Caco-2 (cell line): ENCODE results near the gene CCNI. TPM values are rescaled to one million over a fixed set of nuclear protein-coding genes. Genes with fewer than 3 reads are reported as not detected.

Experiments used
- BruUV-seq: library from RNA; stranded (reverse); fragments of 400-500 nt; replicated peaks from 2 replicates; lab custom pipeline; 2021; lab: Mats Ljungman, UMichigan
- CTCF ChIA-PET: fragments of 300-600 bp; sonication (Branson Sonifier 250); formaldehyde crosslinking; loops from one replicate; lab custom pipeline; 2022; ENCODE audit warnings: antibody characterized with exemption; lab: Charles Lee
- POLR2A ChIA-PET: fragments of 300-600 bp; sonication (Branson Sonifier 250); formaldehyde crosslinking; loops from one replicate; lab custom pipeline; 2022; ENCODE audit warnings: antibody characterized with exemption; lab: Charles Lee
- DNase-seq, 2 experiments: peaks; one replicate each; pipeline versions ENCODE4 v3.0.0 to v3.0.0-alpha.2; 2020 to 2022
- H3K27me3 ChIP-seq: replicated peaks from 2 replicates; pipeline ENCODE4 v1.6.0; 2011; ENCODE audit warnings: low read length; ENCODE audit not compliant: control insufficient read depth, insufficient read depth
- H3K36me3 ChIP-seq: 2 replicates; pipeline ENCODE4 v1.5.1; 2011; ENCODE audit warnings: low read length; ENCODE audit not compliant: control insufficient read depth, insufficient read depth
- H3K4me1 ChIP-seq: fragments of 250-450 bp; sonication (Bioruptor Pico); 2 replicates; pipeline ENCODE4 v1.5.1; 2020; ENCODE audit warnings: mild to moderate bottlenecking
- H3K4me3 ChIP-seq: 2 replicates; pipeline ENCODE4 v1.5.1; 2011; ENCODE audit warnings: low read depth, mild to moderate bottlenecking, control low read depth, low read length
- H3K9me3 ChIP-seq: fragments of 250-450 bp; sonication (Bioruptor Pico); 2 replicates; pipeline ENCODE4 v1.5.1; 2020; ENCODE audit warnings: mild to moderate bottlenecking, moderate library complexity
- H3K27ac Mint-ChIP-seq: one replicate; pipeline ENCODE4 v1.8.0; 2022; ENCODE audit warnings: mixed read lengths; ENCODE audit not compliant: unreplicated experiment
- H3K27me3 Mint-ChIP-seq: one replicate; pipeline ENCODE4 v1.8.0; 2022; ENCODE audit warnings: mixed read lengths; ENCODE audit not compliant: insufficient read depth, unreplicated experiment
- H3K36me3 Mint-ChIP-seq: one replicate; pipeline ENCODE4 v1.8.0; 2022; ENCODE audit warnings: mild to moderate bottlenecking, mixed read lengths; ENCODE audit not compliant: insufficient read depth, unreplicated experiment
- H3K4me1 Mint-ChIP-seq: one replicate; pipeline ENCODE4 v1.8.0; 2022; ENCODE audit warnings: low read depth, mixed read lengths; ENCODE audit not compliant: unreplicated experiment
- H3K4me3 Mint-ChIP-seq: one replicate; pipeline ENCODE4 v1.8.0; 2022; ENCODE audit warnings: mild to moderate bottlenecking, moderate library complexity, mixed read lengths; ENCODE audit not compliant: unreplicated experiment
- H3K9me3 Mint-ChIP-seq: one replicate; pipeline ENCODE4 v1.8.0; 2022; ENCODE audit warnings: mixed read lengths; ENCODE audit not compliant: unreplicated experiment
- intact Hi-C: fragments of 100-400 bp; cut with micrococcal nuclease; formaldehyde crosslinking; loops from one replicate; pipeline ENCODE4 v1.10.0; 2022; ENCODE audit not compliant: unreplicated experiment
- total RNA-seq: library from RNA; stranded (reverse); gene quantifications from 2 replicates; pipeline ENCODE4 v1.2.3, GENCODE V29; 2022
- TF ChIP-seq, protein P1 (sequence below), 2 experiments: fragments of 200-600 bp in 1 of 2; IDR thresholded peaks; 1 replicate in 1 of 2; 2 replicates in 1 of 2; pipeline versions ENCODE4 v1.5.1 to v1.8.0; 2011 to 2022; ENCODE audit warnings: antibody characterized with exemption in 1 of 2, control low read depth in 1 of 2, inconsistent platforms in 1 of 2, low read depth in 1 of 2, low read length in 1 of 2, mild to moderate bottlenecking in 1 of 2, moderate library complexity in 1 of 2; ENCODE audit not compliant: insufficient read depth in 1 of 2, severe bottlenecking in 1 of 2, unreplicated experiment in 1 of 2

The CCNI gene
- total RNA-seq, 1 experiment from 2014 or later, result 164 TPM

DNA sequence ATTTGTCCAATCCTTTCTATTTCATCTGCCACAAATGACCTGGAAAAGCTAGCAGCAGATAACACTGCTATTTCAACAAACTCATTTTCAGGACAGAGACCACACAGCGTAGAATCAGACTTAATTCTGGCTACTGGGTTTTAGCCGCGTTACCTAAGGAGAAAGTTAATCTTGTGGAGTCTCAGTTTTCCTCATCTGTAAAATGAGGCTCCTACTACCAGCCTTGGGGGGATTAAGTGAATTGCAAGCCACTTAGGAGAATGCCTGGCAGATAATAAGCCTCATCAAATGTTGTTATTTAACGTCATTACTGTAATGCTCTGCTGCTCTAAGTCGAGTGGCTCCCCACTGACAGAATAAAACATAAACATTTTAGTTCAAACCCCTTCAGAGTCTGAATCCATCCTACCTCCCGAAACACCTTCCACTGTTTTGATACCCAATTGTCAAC, 1.4 kb downstream of the CCNI start:
- Mint-ChIP-seq H3K27ac (no peak overlapping the region), H3K36me3 (peaks cover 8% of the 10 kb centered on the region), H3K9me3 (no peaks in the 10 kb centered on the region), H3K4me3 (no peak overlapping the region), H3K27me3 (no peaks in the 10 kb centered on the region), H3K4me1 (peaks cover 6% of the 10 kb centered on the region)
- ChIA-PET CTCF (no interaction called here), POLR2A (no interaction called here)
- Histone ChIP-seq H3K27me3 (no peaks in the 10 kb centered on the region), H3K9me3 (no peaks in the 10 kb centered on the region), H3K36me3 (no peaks in the 10 kb centered on the region), H3K4me3 (peak overlapping the region; percentile 66), H3K4me1 (peaks cover 20% of the 10 kb centered on the region)
- intact Hi-C loops, result no loop called here
- no peak for DNase-seq
- BruUV-seq, result TSS peak; percentile 32
- TF ChIP-seq, protein P1, sequence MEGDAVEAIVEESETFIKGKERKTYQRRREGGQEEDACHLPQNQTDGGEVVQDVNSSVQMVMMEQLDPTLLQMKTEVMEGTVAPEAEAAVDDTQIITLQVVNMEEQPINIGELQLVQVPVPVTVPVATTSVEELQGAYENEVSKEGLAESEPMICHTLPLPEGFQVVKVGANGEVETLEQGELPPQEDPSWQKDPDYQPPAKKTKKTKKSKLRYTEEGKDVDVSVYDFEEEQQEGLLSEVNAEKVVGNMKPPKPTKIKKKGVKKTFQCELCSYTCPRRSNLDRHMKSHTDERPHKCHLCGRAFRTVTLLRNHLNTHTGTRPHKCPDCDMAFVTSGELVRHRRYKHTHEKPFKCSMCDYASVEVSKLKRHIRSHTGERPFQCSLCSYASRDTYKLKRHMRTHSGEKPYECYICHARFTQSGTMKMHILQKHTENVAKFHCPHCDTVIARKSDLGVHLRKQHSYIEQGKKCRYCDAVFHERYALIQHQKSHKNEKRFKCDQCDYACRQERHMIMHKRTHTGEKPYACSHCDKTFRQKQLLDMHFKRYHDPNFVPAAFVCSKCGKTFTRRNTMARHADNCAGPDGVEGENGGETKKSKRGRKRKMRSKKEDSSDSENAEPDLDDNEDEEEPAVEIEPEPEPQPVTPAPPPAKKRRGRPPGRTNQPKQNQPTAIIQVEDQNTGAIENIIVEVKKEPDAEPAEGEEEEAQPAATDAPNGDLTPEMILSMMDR (IDR thresholded peaks at IDR 0.05; ENCODE audit: insufficient read depth in 1 of 2, low read depth in 1 of 2, low read length in 1 of 2, severe bottlenecking in 1 of 2, unreplicated experiment in 1 of 2), result no peak

DNA sequence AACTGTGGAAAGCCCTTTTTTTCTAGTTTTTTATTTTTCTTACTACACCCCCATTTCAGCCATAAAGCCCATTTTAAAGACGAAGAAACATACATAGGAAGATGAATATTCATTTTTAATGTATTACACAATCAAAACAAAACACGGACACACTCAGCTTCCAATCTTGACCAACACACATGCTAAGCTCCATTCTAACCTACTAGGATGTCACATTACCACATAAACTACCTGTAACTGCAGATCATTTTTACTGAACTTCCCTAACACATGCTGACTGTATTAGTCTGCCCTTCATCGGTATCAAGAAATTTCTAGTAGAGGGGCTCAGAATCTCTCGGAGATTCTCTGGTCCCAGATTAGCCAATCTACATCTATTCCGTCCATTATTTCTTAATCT, 1.8 kb downstream of the CCNI start:
- H3K36me3 ChIP-seq, result no peaks in the 10 kb centered on the region
- no peaks in the 10 kb centered on the region for H3K27me3 ChIP-seq
- Mint-ChIP-seq H3K4me1 (peaks cover 6% of the 10 kb centered on the region), H3K36me3 (peaks cover 8% of the 10 kb centered on the region), H3K27me3 (no peaks in the 10 kb centered on the region), H3K4me3 (no peak overlapping the region), H3K9me3 (no peaks in the 10 kb centered on the region), H3K27ac (no peak overlapping the region)
- H3K4me1 ChIP-seq, result peaks cover 20% of the 10 kb centered on the region
- H3K4me3 ChIP-seq, result peak overlapping the region; percentile 66
- TF ChIP-seq, protein P1 (IDR thresholded peaks at IDR 0.05; ENCODE audit: insufficient read depth in 1 of 2, low read depth in 1 of 2, low read length in 1 of 2, severe bottlenecking in 1 of 2, unreplicated experiment in 1 of 2), result no peak
- intact Hi-C loops, result loop anchor here (2.0 kb wide), 1 partner anchor 19 kb away; no protein-coding TSS in a partner anchor
- DNase-seq, result no peak
- BruUV-seq, result no TSS peak
- ChIA-PET POLR2A (no interaction called here), CTCF (interaction anchor here (0.9 kb wide), 1 partner anchor 21 kb away, joined by 3 read pairs; no protein-coding TSS in a partner anchor)
- no peaks in the 10 kb centered on the region for H3K9me3 ChIP-seq

DNA sequence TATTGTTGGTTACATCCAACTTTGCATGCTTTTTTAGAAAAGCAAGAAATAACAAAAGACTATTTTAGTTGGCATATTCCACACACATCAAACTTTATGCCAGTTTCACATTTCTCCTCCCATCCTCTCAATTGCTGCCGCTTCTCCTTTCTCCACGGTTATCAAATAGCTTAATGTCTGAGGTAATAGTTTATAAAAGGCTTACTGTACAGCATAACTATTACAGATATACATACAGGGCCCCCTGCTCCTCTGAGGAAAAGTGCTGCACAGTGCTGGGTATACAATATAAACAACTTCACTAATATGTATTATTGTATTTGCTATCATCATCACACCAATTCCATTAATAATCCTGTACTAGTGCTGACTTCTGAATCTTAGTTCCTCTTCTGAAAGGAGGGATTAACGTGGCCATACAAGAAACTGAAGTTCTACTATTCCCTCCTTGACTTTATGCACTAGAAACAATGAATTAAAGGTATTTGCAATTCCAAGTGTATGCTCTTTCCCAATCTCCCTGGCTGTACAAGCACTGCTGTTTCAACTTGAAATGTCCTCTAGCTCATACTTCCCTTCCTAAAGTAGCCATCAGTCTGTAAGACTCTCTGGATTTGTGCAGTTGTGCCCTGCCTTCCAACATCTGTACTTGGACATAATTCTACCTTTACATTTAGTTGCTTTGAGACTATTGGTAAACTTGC, 2.5 kb downstream of the CCNI start:
- Histone ChIP-seq H3K9me3 (no peaks in the 10 kb centered on the region), H3K4me1 (peaks cover 20% of the 10 kb centered on the region), H3K36me3 (no peaks in the 10 kb centered on the region), H3K4me3 (no peak overlapping the region), H3K27me3 (no peaks in the 10 kb centered on the region)
- TF ChIP-seq, protein P1 (IDR thresholded peaks at IDR 0.05; ENCODE audit: insufficient read depth in 1 of 2, low read depth in 1 of 2, low read length in 1 of 2, severe bottlenecking in 1 of 2, unreplicated experiment in 1 of 2), result no peak
- H3K36me3 Mint-ChIP-seq, result peaks cover 8% of the 10 kb centered on the region
- DNase-seq, result no peak
- no peaks in the 10 kb centered on the region for H3K27me3 Mint-ChIP-seq
- BruUV-seq, result no TSS peak
- CTCF ChIA-PET, result interaction anchor here (0.6 to 0.9 kb wide), 2 partner anchors 22 to 334 kb away, joined by 3 read pairs; no protein-coding TSS in a partner anchor
- H3K4me3 Mint-ChIP-seq, result no peak overlapping the region
- no peak overlapping the region for H3K27ac Mint-ChIP-seq
- H3K9me3 Mint-ChIP-seq, result no peaks in the 10 kb centered on the region
- H3K4me1 Mint-ChIP-seq, result peaks cover 6% of the 10 kb centered on the region
- intact Hi-C loops, result loop anchor here (2.0 kb wide), 1 partner anchor 18 kb away; no protein-coding TSS in a partner anchor
- POLR2A ChIA-PET, result no interaction called here
